Endodermal cell (in vitro differentiated cells): ENCODE data around the gene HSPA4L. TPM values are rescaled to one million over a fixed set of nuclear protein-coding genes. Genes with fewer than 3 reads are reported as not detected.

Experiments used
- DNase-seq: peaks from one replicate; pipeline ENCODE4 v3.0.0-alpha.2; 2017
- H3K27ac ChIP-seq: 2 replicates; pipeline ENCODE4 v1.5.1; 2013; ENCODE audit warnings: mild to moderate bottlenecking, low read depth, low read length, moderate library complexity
- H3K27me3 ChIP-seq: 2 replicates; pipeline ENCODE4 v1.6.1; 2013; ENCODE audit warnings: mild to moderate bottlenecking, low read length, moderate library complexity; ENCODE audit not compliant: insufficient read depth, control insufficient read depth, poor library complexity, severe bottlenecking
- H3K36me3 ChIP-seq: 2 replicates; pipeline ENCODE4 v1.7.0; 2013; ENCODE audit warnings: mild to moderate bottlenecking, low read length, moderate library complexity; ENCODE audit not compliant: control insufficient read depth, insufficient read depth
- H3K4me1 ChIP-seq: one replicate; pipeline ENCODE4 v1.7.0; 2013; ENCODE audit warnings: low read length; ENCODE audit not compliant: control insufficient read depth, insufficient read depth
- H3K4me3 ChIP-seq: 2 replicates; pipeline ENCODE4 v1.5.1; 2013; ENCODE audit warnings: mild to moderate bottlenecking, low read length, moderate library complexity
- H3K9ac ChIP-seq: 2 replicates; pipeline ENCODE4 v1.6.1; 2013; ENCODE audit warnings: mild to moderate bottlenecking, low read length, moderate library complexity; ENCODE audit not compliant: poor library complexity, severe bottlenecking; ENCODE audit errors: extremely low read depth
- H3K9me3 ChIP-seq: 2 replicates; pipeline ENCODE4 v1.6.1; 2013; ENCODE audit warnings: mild to moderate bottlenecking, low read length, moderate library complexity; ENCODE audit not compliant: control insufficient read depth
- H3K27ac Mint-ChIP-seq: 2 replicates; pipeline ENCODE4 v1.8.0; 2020; ENCODE audit warnings: mixed read lengths
- H3K27me3 Mint-ChIP-seq: 2 replicates; pipeline ENCODE4 v1.8.0; 2021; ENCODE audit warnings: mild to moderate bottlenecking, mixed read lengths; ENCODE audit not compliant: insufficient read depth
- H3K36me3 Mint-ChIP-seq: 2 replicates; pipeline ENCODE4 v1.8.0; 2020; ENCODE audit warnings: low read depth, mixed read lengths
- H3K4me1 Mint-ChIP-seq: 2 replicates; pipeline ENCODE4 v1.8.0; 2020; ENCODE audit warnings: mixed read lengths
- H3K4me3 Mint-ChIP-seq: 2 replicates; pipeline ENCODE4 v1.8.0; 2020; ENCODE audit warnings: mild to moderate bottlenecking, moderate library complexity, mixed read lengths
- H3K9me3 Mint-ChIP-seq: 2 replicates; pipeline ENCODE4 v1.8.0; 2020; ENCODE audit warnings: mild to moderate bottlenecking, mixed read lengths
- CTCF ChIP-seq: fragments of 200-600 bp; sonication (generic); conservative IDR thresholded peaks from 2 replicates; pipeline ENCODE4 v1.5.0; 2021; ENCODE audit warnings: antibody characterized with exemption, mild to moderate bottlenecking
- WGBS, 2 experiments: methylation state at CpG; one replicate each; pipeline versions ENCODE4 v1.1.5 to v1.1.7; 2013; ENCODE audit warnings: missing lambda C conversion rate in 2 of 2, mixed read lengths in 1 of 2; ENCODE audit not compliant: insufficient coverage in 1 of 2, insufficient read length in 1 of 2; 5-methylcytosine and 5-hydroxymethylcytosine counted together
- total RNA-seq, 2 donors: library from RNA; stranded (reverse); fragmentation: NEBNext Ultra II Directional in 1 of 2; extraction: Animal tissue kit (Norgen Biotek cat#: 25700) in 1 of 2; gene quantifications; 2 replicates in 1 of 2; 3 replicates in 1 of 2; pipeline ENCODE4 v1.2.1, GENCODE V29; 2021

The HSPA4L gene
- total RNA-seq, 2 donors from 2014 or later: 2.0 to 6.2 TPM

DNA sequence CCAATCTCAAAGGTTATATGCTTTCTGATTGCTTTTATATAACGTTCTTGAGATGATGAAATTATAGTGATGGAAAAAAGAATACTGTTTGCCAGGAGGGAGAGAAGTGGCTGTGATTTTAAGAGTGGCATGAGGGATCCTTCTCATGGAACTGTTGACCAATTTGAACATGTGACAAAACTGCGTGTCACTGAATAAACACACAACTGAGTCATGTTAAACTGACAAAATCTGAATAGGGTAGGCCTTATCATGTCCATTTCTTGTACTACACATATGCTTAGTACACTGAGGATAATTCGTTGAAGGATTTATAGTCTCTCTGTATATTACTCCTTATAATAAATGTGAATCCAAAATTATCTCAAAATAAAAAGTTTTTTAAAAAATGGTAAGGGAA, 22.2 kb upstream of the HSPA4L start:
- WGBS, 2 experiments: 93 to 100% methylated on average over 1 to 2 of the region's 3 CpGs
- Histone ChIP-seq H3K36me3 (no peaks in the 10 kb centered on the region), H3K9me3 (no peaks in the 10 kb centered on the region), H3K27me3 (no peaks in the 10 kb centered on the region), H3K27ac (no peak overlapping the region), H3K4me3 (no peak overlapping the region), H3K9ac (no peak overlapping the region), H3K4me1 (no peaks in the 10 kb centered on the region)
- H3K4me1 Mint-ChIP-seq: no peaks in the 10 kb centered on the region
- no peaks in the 10 kb centered on the region for H3K27me3 Mint-ChIP-seq
- TF ChIP-seq CTCF: no peak
- peaks cover 10% of the 10 kb centered on the region for H3K9me3 Mint-ChIP-seq
- DNase-seq: no peak
- H3K27ac Mint-ChIP-seq: no peak overlapping the region
- no peak overlapping the region for H3K4me3 Mint-ChIP-seq
- no peaks in the 10 kb centered on the region for H3K36me3 Mint-ChIP-seq

GRCh38 chr4:127771535-127772275, 10.4 kb upstream of the HSPA4L start:
- 90% methylated on average over 3 of the region's 4 CpGs; no CpG with 5 or more reads in 1 of the 2 experiments for WGBS, 2 experiments
- DNase-seq: no peak
- H3K9ac ChIP-seq: no peak overlapping the region
- Mint-ChIP-seq H3K4me1 (peaks cover 34% of the 10 kb centered on the region), H3K36me3 (no peaks in the 10 kb centered on the region), H3K27ac (no peak overlapping the region), H3K4me3 (no peak overlapping the region), H3K9me3 (no peaks in the 10 kb centered on the region), H3K27me3 (no peaks in the 10 kb centered on the region)
- TF ChIP-seq CTCF: no peak
- no peaks in the 10 kb centered on the region for H3K9me3 ChIP-seq
- no peaks in the 10 kb centered on the region for H3K27me3 ChIP-seq
- no peak overlapping the region for H3K27ac ChIP-seq
- H3K4me3 ChIP-seq: no peak overlapping the region
- H3K4me1 ChIP-seq: peaks cover 9% of the 10 kb centered on the region
- H3K36me3 ChIP-seq: no peaks in the 10 kb centered on the region

DNA sequence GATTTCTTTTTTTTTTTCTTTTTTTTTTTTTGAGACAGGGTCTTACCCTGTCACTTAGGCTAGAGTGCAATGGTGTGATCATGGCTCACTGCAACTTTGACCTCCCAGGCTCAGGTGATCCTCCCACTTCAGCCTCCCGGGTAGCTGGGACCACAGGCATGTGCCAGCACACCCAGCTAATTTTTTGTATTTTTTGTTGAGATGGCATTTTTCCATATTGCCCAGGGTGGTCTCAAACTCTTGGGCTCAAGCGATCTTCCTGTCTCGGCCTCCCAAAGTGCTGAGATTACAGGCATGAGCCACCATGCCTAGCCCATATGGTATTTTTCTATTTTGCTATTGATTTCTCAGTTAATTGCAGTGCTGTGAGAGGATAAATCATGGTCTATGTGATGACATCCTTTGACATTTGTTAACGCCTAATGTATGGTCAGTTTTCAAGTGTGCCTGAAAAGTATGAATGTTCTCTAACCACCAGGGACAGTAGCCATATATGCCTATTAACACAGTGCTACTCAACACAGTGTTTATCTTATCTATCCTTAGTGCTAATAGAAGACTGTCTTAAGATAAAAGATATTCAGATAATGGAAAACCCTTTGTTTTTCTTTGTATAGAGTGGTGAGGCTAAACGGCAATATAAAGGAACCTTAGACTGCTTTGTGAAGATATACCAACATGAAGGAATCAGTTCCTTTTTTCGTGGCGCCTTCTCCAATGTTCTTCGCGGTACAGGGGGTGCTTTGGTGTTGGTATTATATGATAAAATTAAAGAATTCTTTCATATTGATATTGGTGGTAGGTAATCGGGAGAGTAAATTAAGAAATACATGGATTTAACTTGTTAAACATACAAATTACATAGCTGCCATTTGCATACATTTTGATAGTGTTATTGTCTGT, 9.1 kb upstream of the HSPA4L start:
- Mint-ChIP-seq H3K4me1 (peaks cover 42% of the 10 kb centered on the region), H3K36me3 (no peaks in the 10 kb centered on the region), H3K9me3 (no peaks in the 10 kb centered on the region), H3K4me3 (no peak overlapping the region), H3K27ac (no peak overlapping the region), H3K27me3 (no peaks in the 10 kb centered on the region)
- DNase-seq: no peak
- 54 to 87% methylated on average over 3 to 9 of the region's 10 CpGs for WGBS, 2 experiments
- Histone ChIP-seq H3K27me3 (no peaks in the 10 kb centered on the region), H3K4me1 (peaks cover 13% of the 10 kb centered on the region), H3K9ac (no peak overlapping the region), H3K4me3 (no peak overlapping the region), H3K9me3 (no peaks in the 10 kb centered on the region), H3K27ac (no peak overlapping the region), H3K36me3 (no peaks in the 10 kb centered on the region)
- TF ChIP-seq CTCF: peak; percentile 35
